NCI-H82 treated with DMSO at 0.1 percent for 48 hours (cell line): ENCODE results near the gene CTDSPL.

Experiments used
- DNase-seq: peaks from one replicate; lab custom pipeline; 2025; ENCODE audit not compliant: unreplicated experiment; lab: John Stamatoyannopoulos, UW

The CTDSPL gene

GRCh38 chr3:37888421-37888820 lies 26.7 kb downstream of the CTDSPL start:
- DNase-seq, result no peak

GRCh38 chr3:37890522-37890921 lies 28.8 kb downstream of the CTDSPL start:
- DNase-seq, result no peak

GRCh38 chr3:37891227-37891626 lies 29.5 kb downstream of the CTDSPL start:
- DNase-seq, result no peak

- no peak for DNase-seq
Observed at GRCh38 chr3:37892927-37893600, 31.4 kb downstream of the CTDSPL start.

- DNase-seq, result no peak
Observed at GRCh38 chr3:37896827-37897226, 35.1 kb downstream of the CTDSPL start.

GRCh38 chr3:37897763-37898162 lies 36.1 kb downstream of the CTDSPL start:
- no peak for DNase-seq

GRCh38 chr3:37898424-37898823 lies 36.7 kb downstream of the CTDSPL start:
- no peak for DNase-seq

GRCh38 chr3:37899101-37899707 lies 37.5 kb downstream of the CTDSPL start:
- no peak for DNase-seq

- no peak for DNase-seq
Observed at GRCh38 chr3:37899711-37900306, 38.1 kb downstream of the CTDSPL start.

GRCh38 chr3:37901721-37902120 lies 40.0 kb downstream of the CTDSPL start:
- no peak for DNase-seq

GRCh38 chr3:37902674-37903073 lies 41.0 kb downstream of the CTDSPL start:
- DNase-seq, result no peak

- DNase-seq, result no peak
Observed at GRCh38 chr3:37903320-37903719, 41.6 kb downstream of the CTDSPL start.

- no peak for DNase-seq
Observed at GRCh38 chr3:37903734-37904133, 42.1 kb downstream of the CTDSPL start.

GRCh38 chr3:37904601-37905000 lies 42.9 kb downstream of the CTDSPL start:
- no peak for DNase-seq

- no peak for DNase-seq
Observed at GRCh38 chr3:37905346-37905745, 43.7 kb downstream of the CTDSPL start.

- peak; percentile 4 for DNase-seq
Observed at GRCh38 chr3:37905987-37906674, 44.5 kb downstream of the CTDSPL start.

- DNase-seq, result no peak
Observed at GRCh38 chr3:37906734-37907282, 45.1 kb downstream of the CTDSPL start.

- DNase-seq, result no peak
Observed at GRCh38 chr3:37907371-37907770, 45.7 kb downstream of the CTDSPL start.

GRCh38 chr3:37907906-37908305 lies 46.2 kb downstream of the CTDSPL start:
- DNase-seq, result no peak

- DNase-seq, result no peak
Observed at GRCh38 chr3:37909067-37909911, 47.6 kb downstream of the CTDSPL start.
